GM12891 (cell line): ENCODE data around the gene RASGEF1C.

Experiments used
- DNase-seq: peaks from one replicate; pipeline ENCODE4 v3.0.0; 2011; ENCODE audit warnings: low spot score; ENCODE audit not compliant: insufficient read length
- FAIRE-seq: peaks from 2 replicates; lab custom pipeline; 2011; peaks lifted over from hg19 to GRCh38; lab: Jason Lieb, UNC
- PAX5 ChIP-seq: IDR thresholded peaks from 2 replicates; pipeline ENCODE4 v1.6.1; 2011; ENCODE audit warnings: low read length, moderate library complexity, mild to moderate bottlenecking; ENCODE audit not compliant: insufficient read depth, severe bottlenecking
- POLR2A ChIP-seq: IDR thresholded peaks from 2 replicates; pipeline ENCODE4 v1.6.1; 2011; ENCODE audit warnings: low read depth, low read length, control low read depth
- POLR2AphosphoS5 ChIP-seq: IDR thresholded peaks from 2 replicates; pipeline ENCODE4 v1.6.1; 2011; ENCODE audit warnings: low read depth, low read length, control low read depth
- POU2F2 ChIP-seq: IDR thresholded peaks from 2 replicates; pipeline ENCODE4 v1.6.1; 2011; ENCODE audit warnings: low read depth, mild to moderate bottlenecking, control low read depth, low read length, moderate library complexity
- SPI1 ChIP-seq: IDR thresholded peaks from 2 replicates; pipeline ENCODE4 v1.6.1; 2011; ENCODE audit warnings: low read depth, low read length, control low read depth
- TAF1 ChIP-seq: IDR thresholded peaks from 2 replicates; pipeline ENCODE4 v1.6.1; 2011; ENCODE audit warnings: low read depth, low read length, control low read depth

The RASGEF1C gene

DNA sequence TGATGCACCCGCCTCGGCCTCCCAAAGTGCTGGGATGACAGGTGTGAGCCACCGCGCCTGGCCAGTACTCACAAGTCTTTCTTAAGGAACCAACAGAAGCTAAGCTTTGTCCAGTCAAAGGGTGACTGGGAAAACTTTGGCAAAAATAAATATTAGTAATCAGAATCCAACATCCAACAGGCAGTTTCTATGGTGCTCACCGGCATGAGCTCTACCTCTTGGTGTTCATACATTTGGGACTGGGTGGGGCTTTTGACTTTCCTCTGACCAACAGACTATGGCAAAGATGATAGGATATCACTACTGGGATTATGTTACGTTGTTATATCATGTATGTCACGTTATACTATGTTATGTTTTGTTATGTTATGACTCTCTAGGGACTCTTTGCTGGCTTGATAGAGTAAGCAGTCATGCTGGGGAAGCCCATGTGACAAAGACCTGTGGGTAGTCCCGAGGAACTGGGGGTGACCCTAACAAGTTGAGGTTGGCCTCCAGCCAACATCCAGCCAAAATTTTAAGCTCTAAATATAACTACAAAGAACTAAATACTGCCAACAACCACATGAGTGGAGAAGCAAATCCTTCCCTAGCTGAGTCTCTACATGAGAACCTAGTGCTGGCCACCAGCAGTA, 6.0 kb downstream of the RASGEF1C start:
- no peak for TF ChIP-seq PAX5
- TF ChIP-seq POU2F2, result no peak
- no peak for TF ChIP-seq SPI1
- DNase-seq (no peak), FAIRE-seq (no peak)

DNA sequence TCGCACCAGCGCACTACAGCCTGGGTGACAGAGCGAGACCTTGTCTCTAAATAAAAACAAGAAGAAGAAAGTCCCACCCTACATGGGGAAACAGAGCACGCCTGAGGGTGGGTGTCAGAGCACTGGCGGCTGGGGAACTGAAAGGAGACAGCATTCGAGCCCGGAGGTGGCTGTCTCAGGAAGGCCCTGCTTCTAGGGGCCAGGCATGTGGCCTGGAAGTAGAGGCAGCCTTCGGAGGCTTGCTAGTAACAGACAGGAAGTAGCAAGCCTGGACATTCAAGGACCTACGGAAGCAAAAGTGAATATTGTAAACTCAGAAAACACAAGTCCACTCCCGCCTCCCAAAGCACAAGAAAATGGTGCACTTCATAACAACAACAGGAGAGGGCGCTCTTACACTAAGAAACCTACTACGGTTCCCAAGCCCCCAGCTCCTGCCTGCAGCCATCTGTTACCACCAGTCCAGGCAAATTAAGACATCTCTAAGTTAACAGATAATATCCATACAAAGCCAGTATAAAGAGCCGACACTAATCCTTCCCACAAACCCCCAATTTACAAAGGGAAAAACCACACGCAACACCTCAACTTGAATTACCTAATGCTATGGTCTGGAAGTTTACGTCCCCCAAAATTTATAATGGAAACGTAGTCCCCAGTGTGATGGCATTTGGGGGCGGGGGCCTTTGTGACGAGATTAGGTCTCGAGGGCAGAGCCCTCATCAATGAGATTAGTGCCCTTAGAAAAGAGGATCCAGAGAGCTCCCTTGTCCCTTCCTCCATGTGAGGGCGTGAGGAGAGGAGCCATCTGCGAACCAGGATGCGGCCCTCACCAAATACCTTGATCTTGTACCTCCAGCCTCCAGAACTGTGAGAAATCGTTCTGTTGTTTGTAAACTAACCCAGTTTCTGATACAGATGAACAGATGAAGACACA, 7.7 kb downstream of the RASGEF1C start:
- DNase-seq, result no peak
- no peak for FAIRE-seq

DNA sequence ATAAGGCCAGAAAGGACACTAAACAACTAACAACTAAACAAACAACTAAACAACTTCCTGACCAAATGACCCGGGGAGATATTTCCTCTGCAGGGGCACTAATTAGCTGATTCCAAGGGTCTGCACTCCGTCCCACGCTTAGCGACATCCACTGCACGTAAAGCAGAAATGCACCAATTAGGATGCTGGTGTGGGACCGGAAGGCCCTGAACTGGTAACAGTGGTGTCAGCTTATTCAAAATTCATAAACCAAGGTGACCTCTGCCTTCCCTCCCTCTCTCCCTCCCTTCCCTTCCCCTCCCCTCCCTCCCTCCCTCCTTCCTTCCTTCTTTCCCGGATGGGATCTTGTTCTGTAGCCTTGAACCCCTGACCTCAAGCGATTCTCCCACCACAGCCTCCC, 9.6 kb downstream of the RASGEF1C start:
- FAIRE-seq (no peak), DNase-seq (no peak)
- TF ChIP-seq POU2F2 (no peak), TAF1 (no peak), SPI1 (no peak), PAX5 (no peak), POLR2A (no peak), POLR2AphosphoS5 (no peak)

More for the DNA sequence above, 7.7 kb downstream of the RASGEF1C start:
- TF ChIP-seq SPI1 (no peak), POLR2A (no peak), POLR2AphosphoS5 (no peak), TAF1 (no peak), POU2F2 (no peak), PAX5 (no peak)

DNA sequence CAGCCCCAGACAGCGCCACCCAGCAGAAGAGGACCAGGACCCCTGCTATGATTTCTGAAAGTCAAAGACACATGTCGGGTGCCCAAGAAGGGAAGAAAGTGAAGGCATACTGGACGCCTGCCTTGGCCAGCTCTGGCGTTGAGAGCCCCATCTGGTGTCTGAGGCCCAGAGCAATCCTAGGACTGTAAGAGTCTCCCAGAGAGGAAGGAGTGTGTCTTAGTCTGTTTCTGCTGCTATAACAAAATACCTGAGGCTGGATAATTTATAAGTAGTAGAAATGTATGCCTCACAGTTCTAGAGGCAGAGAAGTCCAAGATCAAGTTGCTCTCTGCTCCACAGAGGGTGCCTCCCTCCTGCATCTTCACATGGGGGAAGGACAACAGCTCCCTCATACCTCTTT, 10.8 kb downstream of the RASGEF1C start:
- TF ChIP-seq SPI1, result no peak
- TF ChIP-seq POLR2AphosphoS5, result no peak
- no peak for TF ChIP-seq POU2F2
- no peak for TF ChIP-seq POLR2A

DNA sequence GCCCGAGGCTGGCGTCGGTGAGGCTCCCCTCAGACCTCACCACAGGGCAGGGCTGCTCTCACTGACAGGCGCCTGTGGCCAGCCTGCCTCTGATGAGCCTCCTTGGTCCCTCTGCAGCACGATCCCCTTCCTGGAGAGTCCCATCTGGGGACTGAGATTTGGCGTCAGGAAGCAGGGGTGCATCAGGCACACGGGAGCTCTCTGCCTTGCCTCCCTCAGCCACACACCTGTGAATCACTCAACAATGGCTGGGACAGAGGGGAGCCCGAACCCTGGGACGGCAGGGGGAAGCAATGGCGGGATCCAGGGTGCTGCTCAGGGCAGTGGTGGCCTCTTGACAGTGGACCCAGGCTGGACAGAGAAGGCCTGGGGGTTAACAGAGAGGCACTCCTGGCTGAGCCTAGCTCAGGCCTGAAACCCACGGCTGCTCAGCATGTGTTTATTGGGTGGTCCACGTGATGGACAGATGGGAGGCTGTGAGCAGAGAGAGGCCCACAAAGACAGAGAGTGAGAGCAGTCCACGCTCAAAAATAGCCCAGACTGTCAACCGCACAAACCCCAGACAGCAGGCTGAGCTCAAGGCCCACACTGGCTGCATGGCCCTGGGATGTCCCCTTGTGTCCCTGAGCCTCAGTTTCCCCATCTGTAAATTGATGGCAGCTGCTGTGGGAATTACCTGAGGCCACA, 11.9 kb downstream of the RASGEF1C start:
- TF ChIP-seq PAX5 (no peak), SPI1 (no peak), POLR2AphosphoS5 (no peak), TAF1 (no peak), POLR2A (no peak), POU2F2 (no peak)
- FAIRE-seq (no peak), DNase-seq (no peak)

More for the DNA sequence above, 10.8 kb downstream of the RASGEF1C start:
- DNase-seq (no peak), FAIRE-seq (no peak)

DNA sequence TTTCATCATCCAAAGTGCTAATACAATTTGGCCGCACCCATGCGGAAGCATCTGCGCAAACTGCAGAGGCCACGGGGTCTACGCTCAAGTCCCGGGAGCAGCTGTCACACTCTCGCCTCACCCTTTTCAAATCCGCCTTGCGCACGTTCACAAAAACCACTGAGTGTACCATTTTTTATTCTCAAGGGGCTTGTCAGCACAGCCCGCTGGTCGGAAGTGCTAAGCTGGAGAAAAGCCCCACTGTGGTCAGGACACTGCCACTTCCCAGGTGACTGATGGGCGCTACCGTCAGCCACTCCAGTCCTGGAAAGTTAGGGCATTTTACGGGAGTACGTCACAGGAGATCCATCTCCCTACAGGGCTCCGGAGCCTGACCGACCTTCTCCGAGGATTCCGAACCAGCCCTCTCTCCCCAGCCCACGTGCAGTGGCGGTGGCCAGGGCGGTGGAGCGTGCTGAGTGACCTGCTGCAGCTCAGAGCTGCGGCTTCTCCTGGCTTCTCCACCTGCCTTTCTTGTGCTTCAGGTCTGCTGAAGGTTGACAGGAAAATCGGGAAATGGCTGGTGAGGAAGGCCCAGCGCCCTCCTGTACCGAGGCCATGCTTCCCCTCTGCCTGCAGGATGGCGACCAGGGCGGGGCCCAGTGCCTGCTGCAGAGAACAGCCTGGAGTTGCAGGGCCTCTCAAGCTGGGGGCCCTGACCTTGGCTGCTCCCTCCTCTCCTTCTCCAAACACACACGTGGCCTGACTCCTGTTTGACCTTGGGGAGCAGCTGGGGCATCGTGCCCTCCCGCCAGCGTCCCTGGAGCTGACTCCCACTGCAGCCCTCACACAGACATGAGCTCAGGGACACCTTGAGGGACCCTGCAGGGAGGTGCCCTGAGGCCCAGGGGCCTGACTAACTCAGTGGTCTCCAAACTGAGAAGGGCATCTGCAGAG, 14.3 kb downstream of the RASGEF1C start:
- no peak for DNase-seq
- TF ChIP-seq SPI1 (no peak), TAF1 (no peak), POLR2A (no peak), POLR2AphosphoS5 (no peak), POU2F2 (no peak), PAX5 (no peak)
- no peak for FAIRE-seq

DNA sequence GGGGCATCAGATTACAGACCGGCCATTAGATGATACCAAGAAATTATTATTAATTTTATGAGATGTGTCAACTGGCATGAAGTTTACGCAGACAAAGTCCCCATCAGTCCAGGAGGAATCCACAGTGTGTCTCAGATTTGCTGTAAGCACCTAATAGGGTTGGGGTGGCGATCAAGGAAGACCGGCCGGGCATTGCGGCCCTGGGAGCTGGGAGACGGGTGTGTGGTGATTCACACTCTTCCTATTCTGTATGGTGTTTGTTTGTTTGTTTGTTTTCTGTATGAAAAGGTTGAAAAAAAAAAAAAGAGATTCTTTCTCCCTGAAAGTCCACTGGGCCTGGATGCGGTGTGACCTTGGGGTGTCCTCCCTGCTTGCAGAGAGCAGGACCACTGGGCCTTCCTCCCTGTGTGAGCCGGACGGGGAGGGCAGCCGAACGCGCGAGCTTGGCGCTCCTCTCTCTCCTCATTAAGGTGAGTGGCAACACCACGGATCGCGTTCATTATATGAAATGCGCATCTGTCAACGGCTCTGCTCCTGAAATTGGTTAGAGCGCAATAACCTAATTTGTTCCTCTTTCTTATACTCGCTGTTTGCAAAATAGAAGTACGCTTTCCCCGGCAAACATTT, 15.1 kb downstream of the RASGEF1C start:
- TF ChIP-seq POU2F2 (no peak), TAF1 (no peak), POLR2AphosphoS5 (no peak), POLR2A (no peak), SPI1 (no peak), PAX5 (no peak)
- FAIRE-seq (no peak), DNase-seq (no peak)

DNA sequence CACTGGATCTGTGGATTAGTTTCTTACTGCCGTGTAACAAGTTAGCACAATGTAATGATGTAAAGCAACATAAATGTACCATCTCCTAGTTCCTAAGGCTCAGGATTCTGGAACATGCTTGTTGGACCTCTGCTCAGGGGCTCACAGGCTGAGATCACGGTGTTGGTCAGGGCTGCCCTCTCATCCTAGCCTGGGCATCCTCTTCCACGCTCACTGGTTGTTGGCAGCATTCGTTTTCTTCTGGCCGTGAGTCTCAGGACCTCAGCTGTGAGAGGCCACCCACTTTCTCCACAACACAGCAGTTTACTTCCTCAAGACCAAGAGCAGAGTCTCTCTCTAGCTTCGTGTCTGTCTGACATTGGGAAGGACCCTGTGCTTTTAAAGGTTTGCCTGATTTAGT, 17.3 kb downstream of the RASGEF1C start:
- FAIRE-seq (no peak), DNase-seq (no peak)
- TF ChIP-seq POLR2AphosphoS5 (no peak), SPI1 (no peak), POU2F2 (no peak), POLR2A (no peak), PAX5 (no peak), TAF1 (no peak)
